ENCODE measurements around the gene CYP19A1.

DNA sequence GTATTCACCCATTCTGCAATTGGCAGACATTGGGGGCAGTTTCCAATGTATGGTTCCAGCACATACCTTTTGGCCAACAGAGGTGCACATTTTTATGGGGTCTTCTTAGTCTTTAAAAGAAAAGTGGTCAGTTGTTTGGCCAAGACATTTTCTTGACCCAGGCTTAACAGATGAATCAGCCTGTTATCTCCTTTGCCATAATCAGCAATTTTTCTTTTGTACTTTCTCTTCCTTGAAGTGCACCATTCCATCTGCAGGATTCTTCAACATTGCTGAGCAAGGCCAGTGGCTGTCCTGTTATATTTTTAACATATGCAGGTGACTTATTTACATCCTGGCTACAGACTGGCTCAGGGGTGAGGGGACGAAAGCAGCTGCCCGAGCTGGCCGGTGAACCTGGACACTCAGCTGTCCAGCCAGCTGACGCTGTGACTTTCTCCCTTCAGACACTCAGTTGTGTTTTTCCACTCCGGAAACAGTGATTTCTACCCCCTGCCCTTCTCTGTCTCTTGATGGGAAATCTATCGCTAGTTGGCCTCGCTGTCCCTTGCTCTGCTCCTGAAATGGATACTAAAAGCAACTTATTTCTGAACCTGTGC lies 147.2 kb downstream of the CYP19A1 start:
- TF ChIP-seq, protein P1, sequence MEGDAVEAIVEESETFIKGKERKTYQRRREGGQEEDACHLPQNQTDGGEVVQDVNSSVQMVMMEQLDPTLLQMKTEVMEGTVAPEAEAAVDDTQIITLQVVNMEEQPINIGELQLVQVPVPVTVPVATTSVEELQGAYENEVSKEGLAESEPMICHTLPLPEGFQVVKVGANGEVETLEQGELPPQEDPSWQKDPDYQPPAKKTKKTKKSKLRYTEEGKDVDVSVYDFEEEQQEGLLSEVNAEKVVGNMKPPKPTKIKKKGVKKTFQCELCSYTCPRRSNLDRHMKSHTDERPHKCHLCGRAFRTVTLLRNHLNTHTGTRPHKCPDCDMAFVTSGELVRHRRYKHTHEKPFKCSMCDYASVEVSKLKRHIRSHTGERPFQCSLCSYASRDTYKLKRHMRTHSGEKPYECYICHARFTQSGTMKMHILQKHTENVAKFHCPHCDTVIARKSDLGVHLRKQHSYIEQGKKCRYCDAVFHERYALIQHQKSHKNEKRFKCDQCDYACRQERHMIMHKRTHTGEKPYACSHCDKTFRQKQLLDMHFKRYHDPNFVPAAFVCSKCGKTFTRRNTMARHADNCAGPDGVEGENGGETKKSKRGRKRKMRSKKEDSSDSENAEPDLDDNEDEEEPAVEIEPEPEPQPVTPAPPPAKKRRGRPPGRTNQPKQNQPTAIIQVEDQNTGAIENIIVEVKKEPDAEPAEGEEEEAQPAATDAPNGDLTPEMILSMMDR (IDR thresholded peaks at IDR 0.05), result no peak
- no peak for TF ChIP-seq POLR2A (IDR thresholded peaks at IDR 0.05)
- TF ChIP-seq EP300 (IDR thresholded peaks at IDR 0.05), result no peak
- no peak for TF ChIP-seq POLR2AphosphoS5 (IDR thresholded peaks at IDR 0.05)
